HG03139 (cell line): Measurements from ENCODE around the gene SLC25A22.
A peak's percentile ranks its signal among the peaks of the same experiment; 100 is the strongest.

Experiments
- ATAC-seq: cut with Tn5 transposase; IDR thresholded peaks from one replicate; pipeline ENCODE4 v1.9.1; 2021; ENCODE audit not compliant: unreplicated experiment

Gene SLC25A22

GRCh38 chr11:791658-792534 lies 6.2 kb downstream of the SLC25A22 start:
- ATAC-seq: no peak

GRCh38 chr11:790721-791564 lies 7.1 kb downstream of the SLC25A22 start:
- ATAC-seq: no peak

- no peak for ATAC-seq
Observed at GRCh38 chr11:789943-790342, 8.1 kb downstream of the SLC25A22 start, which contains the start of gene CEND1. Gene CEND1 (minus strand): TSS chr11:790090. CDS start chr11:788576, 1,514 bp downstream.

GRCh38 chr11:788953-789940 lies 8.8 kb downstream of the SLC25A22 start:
- ATAC-seq: no peak

GRCh38 chr11:788009-788640 lies 10.0 kb downstream of the SLC25A22 start:
- ATAC-seq: no peak

GRCh38 chr11:787084-787675 lies 10.9 kb downstream of the SLC25A22 start:
- no peak for ATAC-seq

GRCh38 chr11:786235-787083 lies 11.6 kb downstream of the SLC25A22 start:
- no peak for ATAC-seq

GRCh38 chr11:783581-784015 lies 14.5 kb downstream of the SLC25A22 start:
- ATAC-seq: no peak

GRCh38 chr11:782264-783174 lies 15.6 kb downstream of the SLC25A22 start:
- ATAC-seq: no peak

- ATAC-seq: no peak
Observed at GRCh38 chr11:779955-780532, 18.0 kb downstream of the SLC25A22 start.

GRCh38 chr11:778976-779954 lies 18.8 kb downstream of the SLC25A22 start:
- no peak for ATAC-seq

GRCh38 chr11:777288-778255 lies 20.5 kb downstream of the SLC25A22 start, which contains the start of gene GATD1:
Gene GATD1 (minus strand): TSS chr11:777487. CDS start chr11:777462, 25 bp downstream.
- peak; percentile 63 for ATAC-seq

GRCh38 chr11:776561-777287 lies 21.4 kb downstream of the SLC25A22 start:
- peak; percentile 17 for ATAC-seq

GRCh38 chr11:776263-776560 lies 21.9 kb downstream of the SLC25A22 start:
- no peak for ATAC-seq
